Measurements from ENCODE around the gene SERINC3.

Gene SERINC3

GRCh38 chr20:44509762-44510161 lies 12.1 kb downstream of the SERINC3 start:
- TF ChIP-seq, protein P1, sequence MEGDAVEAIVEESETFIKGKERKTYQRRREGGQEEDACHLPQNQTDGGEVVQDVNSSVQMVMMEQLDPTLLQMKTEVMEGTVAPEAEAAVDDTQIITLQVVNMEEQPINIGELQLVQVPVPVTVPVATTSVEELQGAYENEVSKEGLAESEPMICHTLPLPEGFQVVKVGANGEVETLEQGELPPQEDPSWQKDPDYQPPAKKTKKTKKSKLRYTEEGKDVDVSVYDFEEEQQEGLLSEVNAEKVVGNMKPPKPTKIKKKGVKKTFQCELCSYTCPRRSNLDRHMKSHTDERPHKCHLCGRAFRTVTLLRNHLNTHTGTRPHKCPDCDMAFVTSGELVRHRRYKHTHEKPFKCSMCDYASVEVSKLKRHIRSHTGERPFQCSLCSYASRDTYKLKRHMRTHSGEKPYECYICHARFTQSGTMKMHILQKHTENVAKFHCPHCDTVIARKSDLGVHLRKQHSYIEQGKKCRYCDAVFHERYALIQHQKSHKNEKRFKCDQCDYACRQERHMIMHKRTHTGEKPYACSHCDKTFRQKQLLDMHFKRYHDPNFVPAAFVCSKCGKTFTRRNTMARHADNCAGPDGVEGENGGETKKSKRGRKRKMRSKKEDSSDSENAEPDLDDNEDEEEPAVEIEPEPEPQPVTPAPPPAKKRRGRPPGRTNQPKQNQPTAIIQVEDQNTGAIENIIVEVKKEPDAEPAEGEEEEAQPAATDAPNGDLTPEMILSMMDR (IDR thresholded peaks at IDR 0.05; ENCODE audit: control insufficient read depth, extremely low read depth, insufficient read depth): no peak
- DNase-seq (ENCODE audit: low read depth): no peak
- H3K4me3 ChIP-seq (ENCODE audit: low read depth, low read length): no peak overlapping the region

- DNase-seq (ENCODE audit: low read depth): no peak
- no peak overlapping the region for H3K4me3 ChIP-seq (ENCODE audit: low read depth, low read length)
- TF ChIP-seq, protein P1 (IDR thresholded peaks at IDR 0.05; ENCODE audit: control insufficient read depth, extremely low read depth, insufficient read depth): no peak
These were observed 17.2 kb downstream of the SERINC3 start for GRCh38 chr20:44504402-44505307.

- no peak overlapping the region for H3K4me3 ChIP-seq (ENCODE audit: low read depth, low read length)
- no peak for DNase-seq (ENCODE audit: low read depth)
- TF ChIP-seq, protein P1 (IDR thresholded peaks at IDR 0.05; ENCODE audit: control insufficient read depth, extremely low read depth, insufficient read depth): no peak
These were observed 18.9 kb downstream of the SERINC3 start for GRCh38 chr20:44502968-44503367.

DNA sequence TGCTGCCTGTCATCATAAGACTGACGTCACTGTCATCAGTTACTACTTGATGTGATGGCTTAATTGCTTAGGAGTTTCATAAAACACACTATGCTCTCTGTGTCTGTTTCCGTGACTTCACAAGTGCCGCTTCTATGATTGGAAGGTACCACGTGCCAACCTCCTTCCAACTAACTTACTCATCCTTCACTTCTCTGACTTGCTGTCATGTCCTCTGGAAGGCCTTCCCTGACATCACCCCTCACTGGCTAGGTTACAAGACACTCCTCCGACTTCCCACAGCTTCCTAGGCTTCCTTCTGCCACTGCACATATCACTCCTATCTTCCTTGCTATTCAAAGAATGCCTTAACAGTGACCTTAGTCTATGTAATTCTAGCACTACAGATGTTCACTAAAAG lies 20.4 kb downstream of the SERINC3 start:
- no peak overlapping the region for H3K4me3 ChIP-seq (ENCODE audit: low read depth, low read length)
- TF ChIP-seq, protein P1 (IDR thresholded peaks at IDR 0.05; ENCODE audit: control insufficient read depth, extremely low read depth, insufficient read depth): no peak
- no peak for DNase-seq (ENCODE audit: low read depth)

- H3K4me3 ChIP-seq (ENCODE audit: low read depth, low read length): no peak overlapping the region
- DNase-seq (ENCODE audit: low read depth): no peak
- TF ChIP-seq, protein P1 (IDR thresholded peaks at IDR 0.05; ENCODE audit: control insufficient read depth, extremely low read depth, insufficient read depth): no peak
These were observed 21.6 kb downstream of the SERINC3 start for GRCh38 chr20:44500221-44500620.

DNA sequence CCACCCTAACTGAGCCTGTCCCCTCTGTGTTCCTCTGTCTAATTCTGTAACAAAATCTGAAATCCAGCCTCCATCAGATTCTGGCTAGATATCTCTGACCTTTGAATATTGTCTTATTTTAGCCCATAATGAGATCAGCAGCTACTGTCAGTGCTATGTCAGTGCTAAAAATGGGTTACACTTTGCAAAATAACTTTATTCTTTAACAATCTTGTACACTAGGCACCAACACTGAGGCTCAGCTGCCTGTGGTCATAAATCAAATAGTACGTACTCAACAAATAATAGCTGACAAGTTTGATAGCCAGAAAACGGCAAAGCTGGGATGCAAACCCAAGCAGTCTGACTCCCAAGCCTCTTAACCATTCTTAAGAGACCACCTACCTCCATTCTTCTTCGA lies 24.1 kb downstream of the SERINC3 start:
- H3K4me3 ChIP-seq (ENCODE audit: low read depth, low read length): no peak overlapping the region
- TF ChIP-seq, protein P1 (IDR thresholded peaks at IDR 0.05; ENCODE audit: control insufficient read depth, extremely low read depth, insufficient read depth): no peak
- no peak for DNase-seq (ENCODE audit: low read depth)

Measured in LNCaP clone FGC (cell line).